ENCODE measurements around the gene SYNE2.

- TF ChIP-seq CTCF (conservative IDR thresholded peaks at IDR 0.05 in 1 of 2, IDR thresholded peaks at IDR 0.05 in 1 of 2; ENCODE audit: low read depth in 1 of 2, low read length in 2 of 2) (no peak), EZH2 (IDR thresholded peaks at IDR 0.05; ENCODE audit: low read length, missing control alignments) (no peak)
These were observed 58.0 kb downstream of the SYNE2 start for GRCh38 chr14:63910583-63911363.

All from fibroblast of lung (primary cell).